Kasumi-1 (cell line): ENCODE results near the gene C14orf93.
"Not testable (repeated sequence)": the region's sequence is repeated elsewhere in the genome, so short reads cannot be mapped to it uniquely, and the experiment has no call there.

ENCODE experiments used
- DNase-seq, 2 experiments: peaks; one replicate each; lab custom pipeline; 2025; lab: John Stamatoyannopoulos, UW

The C14orf93 gene

GRCh38 chr14:23020143-23021128, 10.5 kb upstream of the C14orf93 start:
- DNase-seq, result no peak

- DNase-seq, result no peak
These were observed 8.2 kb upstream of the C14orf93 start for GRCh38 chr14:23018107-23018506.

GRCh38 chr14:23017091-23017490, 7.1 kb upstream of the C14orf93 start:
- DNase-seq, result no peak

GRCh38 chr14:23015618-23016017, 5.7 kb upstream of the C14orf93 start:
- DNase-seq, result no peak

GRCh38 chr14:23013749-23014054, 3.8 kb upstream of the C14orf93 start:
- DNase-seq, result not testable (repeated sequence)

GRCh38 chr14:23013054-23013748, 3.3 kb upstream of the C14orf93 start:
- DNase-seq, result no peak

GRCh38 chr14:23009483-23009938, 432 bp downstream of the C14orf93 start:
- DNase-seq, result peak in 1 of 2 experiments; percentile 45

GRCh38 chr14:23008831-23009230, 1.1 kb downstream of the C14orf93 start:
- DNase-seq, result peak; percentile 14 to 27

GRCh38 chr14:23006544-23007419, 3.2 kb downstream of the C14orf93 start:
- DNase-seq, result peak; percentile 98 to 99

GRCh38 chr14:23006188-23006534, 3.8 kb downstream of the C14orf93 start:
- no peak for DNase-seq

GRCh38 chr14:23005451-23006187, 4.3 kb downstream of the C14orf93 start:
- DNase-seq, result no peak

GRCh38 chr14:23004274-23004673, 5.7 kb downstream of the C14orf93 start:
- not testable (repeated sequence) for DNase-seq

GRCh38 chr14:23002592-23002991, 7.4 kb downstream of the C14orf93 start:
- DNase-seq, result no peak

- DNase-seq, result no peak
These were observed 9.1 kb downstream of the C14orf93 start for GRCh38 chr14:23000860-23001259.

- DNase-seq, result no peak
These were observed 11.5 kb downstream of the C14orf93 start for GRCh38 chr14:22998329-22999012.

GRCh38 chr14:22997676-22998323, 12.1 kb downstream of the C14orf93 start:
- no peak for DNase-seq

- no peak for DNase-seq
These were observed 12.9 kb downstream of the C14orf93 start for GRCh38 chr14:22996768-22997654.

- no peak for DNase-seq
These were observed 13.9 kb downstream of the C14orf93 start for GRCh38 chr14:22995889-22996625.
